K562 (cell line): ENCODE results near the gene XPR1. TPM values are rescaled to one million over a fixed set of nuclear protein-coding genes. Genes with fewer than 3 reads are reported as not detected.

ENCODE experiments used
- ATAC-seq: fragments of 200-7000 bp; cut with Tn5 transposase; 3 replicates; pipeline ENCODE4 v1.9.1; 2020; ENCODE audit warnings: moderate library complexity
- BruUV-seq: library from RNA; stranded (reverse); fragments of 400-500 nt; replicated peaks from 2 replicates; lab custom pipeline; 2021; lab: Mats Ljungman, UMichigan
- CTCF ChIA-PET: fragments of 300-600 bp; formaldehyde crosslinking; extraction: SDS; loops from one replicate; lab custom pipeline; 2021; ENCODE audit warnings: low intra/inter-chr PET ratio; lab: Yijun Ruan, JAX
- POLR2A ChIA-PET: fragments of 300-600, 350-650 bp; sonication (Branson Sonifier 250); formaldehyde crosslinking; extraction: SDS; loops from one replicate; lab custom pipeline; 2021; ENCODE audit warnings: antibody characterized with exemption, inconsistent platforms; lab: Yijun Ruan, JAX
- DNase-seq, 4 experiments: peaks; one replicate each; pipeline versions ENCODE4 v3.0.0 to v3.0.0-alpha.2; 2011 to 2018; ENCODE audit warnings: low spot score in 3 of 4, mixed read lengths in 3 of 4; ENCODE audit errors: extremely low read depth in 1 of 4
- FAIRE-seq: peaks from 2 replicates; lab custom pipeline; 2011; peaks lifted over from hg19 to GRCh38; lab: Jason Lieb, UNC
- H2AFZ ChIP-seq: 2 replicates; pipeline ENCODE4 v1.6.0; 2011; ENCODE audit warnings: low read depth, low read length, control low read depth, inconsistent platforms
- H3K27ac ChIP-seq: fragments of 200-600 bp; 3 replicates; pipeline ENCODE4 v1.8.0; 2011; ENCODE audit warnings: low read depth, mild to moderate bottlenecking, control low read depth, inconsistent platforms, low read length, moderate library complexity, mixed read lengths; ENCODE audit errors: extremely low read depth
- H3K27me3 ChIP-seq, 2 experiments: fragments of 300-600 bp in 1 of 2; 2 replicates in 1 of 2; 3 replicates in 1 of 2; pipeline versions ENCODE4 v1.6.0 to v1.8.0; 2011; ENCODE audit warnings: inconsistent platforms in 2 of 2, low read length in 2 of 2, mild to moderate bottlenecking in 1 of 2, mixed read lengths in 1 of 2, moderate library complexity in 1 of 2; ENCODE audit not compliant: control insufficient read depth in 2 of 2, insufficient read depth in 2 of 2
- H3K36me3 ChIP-seq: fragments of 300-600 bp; 3 replicates; pipeline ENCODE4 v1.8.0; 2011; ENCODE audit warnings: mild to moderate bottlenecking, low read length, inconsistent platforms; ENCODE audit not compliant: control insufficient read depth, insufficient read depth
- H3K4me1 ChIP-seq, 2 experiments: fragments of 200-600 bp in 1 of 2; replicated peaks in 1 of 2; 2 replicates in 1 of 2; 3 replicates in 1 of 2; pipeline versions ENCODE4 v1.5.1 to v1.8.0; 2011; ENCODE audit warnings: inconsistent platforms in 2 of 2, low read length in 2 of 2, mild to moderate bottlenecking in 1 of 2, mixed read lengths in 1 of 2, moderate library complexity in 1 of 2; ENCODE audit not compliant: control insufficient read depth in 2 of 2, insufficient read depth in 2 of 2
- H3K4me2 ChIP-seq: 2 replicates; pipeline ENCODE4 v1.6.1; 2011; ENCODE audit warnings: low read length, control low read depth, inconsistent platforms, mixed read lengths; ENCODE audit not compliant: insufficient read depth
- H3K4me3 ChIP-seq: fragments of 200-600 bp; sonication (generic), shearing (Covaris generic); 2 replicates; pipeline ENCODE4 v1.5.1; 2016; ENCODE audit warnings: control low read depth, inconsistent platforms
- H3K79me2 ChIP-seq: fragments of 200-600 bp; 3 replicates; pipeline ENCODE4 v1.8.0; 2011; ENCODE audit warnings: low read length, inconsistent platforms; ENCODE audit not compliant: control insufficient read depth, insufficient read depth
- H3K9ac ChIP-seq, 2 experiments: 2 replicates each; pipeline versions ENCODE4 v1.6.0 to v1.6.1; 2011; ENCODE audit warnings: low read depth in 2 of 2, low read length in 2 of 2, control low read depth in 1 of 2, inconsistent platforms in 1 of 2, mild to moderate bottlenecking in 1 of 2, mixed read lengths in 1 of 2; ENCODE audit not compliant: insufficient read depth in 1 of 2
- H3K9me1 ChIP-seq: one replicate; pipeline ENCODE4 v1.6.0; 2011; ENCODE audit warnings: inconsistent platforms, mild to moderate bottlenecking, low read length, moderate library complexity; ENCODE audit not compliant: control insufficient read depth, insufficient read depth
- H3K9me3 ChIP-seq: replicated peaks from 2 replicates; pipeline ENCODE4 v1.5.1; 2011; ENCODE audit warnings: low read depth, low read length, inconsistent platforms; ENCODE audit not compliant: control insufficient read depth, insufficient read depth
- H4K20me1 ChIP-seq: replicated peaks from 2 replicates; pipeline ENCODE4 v1.6.1; 2011; ENCODE audit warnings: low read length, inconsistent platforms, mixed read lengths; ENCODE audit not compliant: control insufficient read depth, insufficient read depth
- CEBPB ChIP-seq: fragments of 450-650 bp; IDR thresholded peaks from 2 replicates; pipeline ENCODE4 v1.6.1; 2016; ENCODE audit warnings: missing genetic modification characterization, missing compliant biosample characterization
- CEBPG ChIP-seq, 3 experiments: fragments of 200-800 bp in 1 of 3; sonication (Bioruptor generic) in 1 of 3; sonication (generic) in 1 of 3; formaldehyde crosslinking in 1 of 3; IDR thresholded peaks in 2 of 3; conservative IDR thresholded peaks in 1 of 3; 2 replicates each; pipeline versions ENCODE4 v1.6.1 to v1.8.0; 2016 to 2022; ENCODE audit warnings: missing compliant biosample characterization in 2 of 3, missing genetic modification characterization in 2 of 3, mild to moderate bottlenecking in 1 of 3, missing genetic modification reagents in 1 of 3
- MBD1 ChIP-seq: fragments of 250-450 bp; sonication (Bioruptor Pico); IDR thresholded peaks from 2 replicates; pipeline ENCODE4 v1.8.0; 2022; ENCODE audit warnings: inconsistent platforms
- MYNN ChIP-seq, 2 experiments: sonication (generic); formaldehyde crosslinking in 1 of 2; IDR thresholded peaks; 2 replicates each; pipeline versions ENCODE4 v1.5.0 to v1.6.1; 2016 to 2020; ENCODE audit warnings: antibody characterized with exemption in 1 of 2, missing genetic modification reagents in 1 of 2
- THRAP3 ChIP-seq: fragments of 450-650 bp; IDR thresholded peaks from 2 replicates; pipeline ENCODE4 v1.6.1; 2016; ENCODE audit warnings: mild to moderate bottlenecking, inconsistent platforms, borderline replicate concordance
- ZNF175 ChIP-seq: fragments of 200-800 bp; sonication (Bioruptor generic); IDR thresholded peaks from 2 replicates; pipeline ENCODE4 v1.6.1; 2016; ENCODE audit warnings: low read depth, mild to moderate bottlenecking, missing genetic modification characterization, missing compliant biosample characterization
- WGBS: fragments of 100-300 bp; shearing (Covaris generic); methylation state at CpG from one replicate; pipeline ENCODE4 v1.1.6; 2016; ENCODE audit warnings: low coverage, mixed read lengths; ENCODE audit not compliant: insufficient coverage; ENCODE audit errors: missing lambda C conversion rate; 5-methylcytosine and 5-hydroxymethylcytosine counted together
- in situ Hi-C: fragments of 300-500 bp; cut with MboI; formaldehyde crosslinking; loops from 4 replicates; pipeline ENCODE4 v1.15.0; 2018; ENCODE audit warnings: inconsistent platforms, mixed read lengths
- intact Hi-C: fragments of 100-400 bp; cut with micrococcal nuclease; formaldehyde crosslinking; loops from 2 replicates; pipeline ENCODE4 v1.14.2; 2022
- polyA plus RNA-seq, 8 experiments: library from polyadenylated mRNA; depleted of rRNA in 4 of 8; stranded (reverse) in 5 of 8; unstranded in 3 of 8; fragments of >200 nt; fragmentation: Nextera tagmentation in 2 of 8; fragmentation: Illumina TruSeq in 1 of 8; extraction: Ambion mirVana in 2 of 8; extraction: Trizol in 1 of 8; gene quantifications; 2 replicates each; pipeline versions ENCODE4 v1.2.1 to v1.2.3, GENCODE V29; 2011 to 2014; ENCODE audit warnings: inconsistent platforms in 1 of 8, missing spikeins in 1 of 8
- total RNA-seq, 7 experiments: library from RNA; depleted of rRNA in 6 of 7; stranded (reverse); fragments of >200 nt in 6 of 7; fragmentation: Illumina TruSeq in 2 of 7; extraction: Trizol in 2 of 7; gene quantifications; 2 replicates each; pipeline versions ENCODE4 v1.2.1 to v1.2.3, GENCODE V29; 2011 to 2021; ENCODE audit warnings: low replicate concordance in 1 of 7

The XPR1 gene
- total and polyA plus RNA-seq, 9 of the 15 experiments (the other 6 are each of a cell fraction or from before 2014, with no cell fraction given): 3.0 to 66.2 (median 38.6) TPM

GRCh38 chr1:180612632-180613031, 19.2 kb upstream of the XPR1 start:
- in situ Hi-C loops (no loop called here), intact Hi-C loops (no loop called here)
- Histone ChIP-seq H3K9ac (peak overlapping the region in 1 of 2 experiments; percentile 79; a peak in 2 of 4 replicates), H3K27me3 (no peaks in the 10 kb centered on the region), H3K9me3 (no peaks in the 10 kb centered on the region), H3K4me1 (peaks cover 12 to 58% of the 10 kb centered on the region in 2 experiments), H3K36me3 (no peaks in the 10 kb centered on the region; the same call in 2 of the 3 replicates), H3K79me2 (no peaks in the 10 kb centered on the region), H3K9me1 (no peaks in the 10 kb centered on the region), H4K20me1 (no peaks in the 10 kb centered on the region), H2AFZ (peak overlapping the region; percentile 94), H3K27ac (peak overlapping the region; percentile 91), H3K4me3 (no peak overlapping the region), H3K4me2 (no peak overlapping the region)
- BruUV-seq: no TSS peak
- CTCF ChIA-PET: no interaction called here
- no peak for DNase-seq
- FAIRE-seq: no peak
- ATAC-seq: no peak
- POLR2A ChIA-PET: interaction anchor here (0.6 to 1.0 kb wide), 3 partner anchors 19 to 432 kb away, joined by 3 to 5 read pairs (median 3); partner anchors contain the start of gene XPR1
- 90% methylated on average over 1 of the region's 1 CpG for WGBS
- TF ChIP-seq ZNF175: peak; percentile 36; the same call in 1 of the 2 replicates
- TF ChIP-seq MBD1 (CRISPR knock-in tag): 0 out of 2 replicates have a peak, but pooled peaks have one; percentile 13
- peak; percentile 93; the same call in 1 of the 2 replicates for TF ChIP-seq MYNN (IDR thresholded peaks at IDR 0.05)
- TF ChIP-seq MYNN (CRISPR knock-in tag; IDR thresholded peaks at IDR 0.05): no peak
- no peak for TF ChIP-seq CEBPG (CRISPR knock-in tag; IDR thresholded peaks at IDR 0.05)
- peak; percentile 30 to 51; a peak in 2 of 4 replicates for TF ChIP-seq CEBPG (tag; conservative IDR thresholded peaks at IDR 0.05 in 1 of 2, IDR thresholded peaks at IDR 0.05 in 1 of 2)
- peak; percentile 79 for TF ChIP-seq CEBPB (tag)
- TF ChIP-seq THRAP3: no peak
